ENCODE measurements around the gene KASH5.

KASH5 gene

DNA sequence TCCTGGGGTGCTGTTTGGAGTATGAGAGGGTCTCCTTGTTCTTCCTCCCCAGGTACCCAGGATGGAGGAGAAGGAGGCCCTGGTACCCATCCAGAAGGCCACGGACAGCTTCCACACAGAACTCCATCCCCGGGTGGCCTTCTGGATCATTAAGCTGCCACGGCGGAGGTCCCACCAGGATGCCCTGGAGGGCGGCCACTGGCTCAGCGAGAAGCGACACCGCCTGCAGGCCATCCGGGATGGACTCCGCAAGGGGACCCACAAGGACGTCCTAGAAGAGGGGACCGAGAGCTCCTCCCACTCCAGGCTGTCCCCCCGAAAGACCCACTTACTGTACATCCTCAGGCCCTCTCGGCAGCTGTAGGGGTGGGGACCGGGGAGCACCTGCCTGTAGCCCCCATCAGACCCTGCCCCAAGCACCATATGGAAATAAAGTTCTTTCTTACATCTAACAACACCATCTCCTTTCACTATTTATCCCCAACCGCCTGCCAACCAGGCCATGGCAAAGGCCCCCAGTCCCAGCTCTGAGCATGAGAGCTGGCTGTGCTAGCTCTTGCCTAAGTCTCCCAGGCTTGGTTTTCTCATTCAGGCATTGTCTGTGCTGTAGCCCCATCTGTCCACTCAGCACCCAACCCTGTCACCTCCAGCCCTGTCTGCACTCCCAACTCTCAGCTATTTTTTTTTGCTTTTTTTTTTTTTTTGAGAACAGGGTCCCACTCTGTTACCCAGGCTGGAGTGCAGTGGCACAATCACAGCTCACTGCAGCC, 13.2 kb upstream of the KASH5 start:
- peaks cover 5% of the 10 kb centered on the region for H3K9me3 ChIP-seq (ENCODE audit: severe bottlenecking)
- no peak for DNase-seq
- H3K27ac ChIP-seq: no peak overlapping the region
- no peaks in the 10 kb centered on the region for H3K36me3 ChIP-seq
- H3K27me3 ChIP-seq (ENCODE audit: insufficient read depth, low read depth, severe bottlenecking): no peaks in the 10 kb centered on the region
- TF ChIP-seq, protein P1, sequence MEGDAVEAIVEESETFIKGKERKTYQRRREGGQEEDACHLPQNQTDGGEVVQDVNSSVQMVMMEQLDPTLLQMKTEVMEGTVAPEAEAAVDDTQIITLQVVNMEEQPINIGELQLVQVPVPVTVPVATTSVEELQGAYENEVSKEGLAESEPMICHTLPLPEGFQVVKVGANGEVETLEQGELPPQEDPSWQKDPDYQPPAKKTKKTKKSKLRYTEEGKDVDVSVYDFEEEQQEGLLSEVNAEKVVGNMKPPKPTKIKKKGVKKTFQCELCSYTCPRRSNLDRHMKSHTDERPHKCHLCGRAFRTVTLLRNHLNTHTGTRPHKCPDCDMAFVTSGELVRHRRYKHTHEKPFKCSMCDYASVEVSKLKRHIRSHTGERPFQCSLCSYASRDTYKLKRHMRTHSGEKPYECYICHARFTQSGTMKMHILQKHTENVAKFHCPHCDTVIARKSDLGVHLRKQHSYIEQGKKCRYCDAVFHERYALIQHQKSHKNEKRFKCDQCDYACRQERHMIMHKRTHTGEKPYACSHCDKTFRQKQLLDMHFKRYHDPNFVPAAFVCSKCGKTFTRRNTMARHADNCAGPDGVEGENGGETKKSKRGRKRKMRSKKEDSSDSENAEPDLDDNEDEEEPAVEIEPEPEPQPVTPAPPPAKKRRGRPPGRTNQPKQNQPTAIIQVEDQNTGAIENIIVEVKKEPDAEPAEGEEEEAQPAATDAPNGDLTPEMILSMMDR (IDR thresholded peaks at IDR 0.05; ENCODE audit: low read depth, low read length): no peak
- no peak overlapping the region for H3K4me3 ChIP-seq (ENCODE audit: low read depth, low read length)

DNA sequence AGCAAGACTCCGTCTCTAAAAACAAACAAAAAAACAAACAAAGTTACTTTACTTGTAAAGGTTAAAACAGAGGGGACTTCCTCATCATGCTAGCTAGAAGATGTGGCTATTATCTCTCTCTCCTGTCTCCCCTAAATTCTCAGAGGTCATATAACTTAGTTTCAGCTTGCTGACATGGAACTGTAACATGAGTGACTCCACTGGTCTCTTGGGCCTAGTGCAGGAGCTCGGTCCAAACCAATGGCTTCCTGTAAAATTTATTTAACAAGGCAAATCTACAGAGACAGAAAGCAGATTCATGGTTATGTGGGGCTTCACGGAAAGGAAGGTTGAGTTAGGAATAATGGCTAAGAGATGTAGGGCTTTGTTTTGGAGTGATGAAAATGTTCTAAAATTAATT, 9.5 kb upstream of the KASH5 start:
- H3K9me3 ChIP-seq (ENCODE audit: severe bottlenecking): peaks cover 10% of the 10 kb centered on the region

DNA sequence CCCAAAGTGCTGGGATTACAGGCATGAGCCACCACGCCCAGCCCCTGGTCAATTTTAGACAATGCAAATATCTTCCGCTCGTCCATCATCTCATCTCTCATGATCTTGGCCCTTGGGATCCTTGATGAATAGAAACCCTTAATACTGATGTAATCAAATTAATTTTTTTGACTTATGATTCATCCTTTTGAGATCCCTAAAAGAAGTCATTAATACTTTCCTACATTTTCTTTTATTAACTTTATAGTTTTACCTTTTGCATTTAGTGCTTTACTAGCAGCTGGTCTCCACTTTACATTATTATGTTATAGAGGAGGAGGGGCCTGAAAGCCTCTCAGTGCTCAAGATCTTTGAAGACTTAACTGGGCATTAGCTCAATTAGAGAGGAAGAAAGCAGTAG, 7.7 kb upstream of the KASH5 start:
- Histone ChIP-seq H3K9me3 (ENCODE audit: severe bottlenecking) (peaks cover 10% of the 10 kb centered on the region), H3K4me3 (ENCODE audit: low read depth, low read length) (no peak overlapping the region), H3K36me3 (no peaks in the 10 kb centered on the region), H3K27ac (no peak overlapping the region), H3K27me3 (ENCODE audit: insufficient read depth, low read depth, severe bottlenecking) (no peaks in the 10 kb centered on the region)
- no peak for DNase-seq
- TF ChIP-seq, protein P1 (IDR thresholded peaks at IDR 0.05; ENCODE audit: low read depth, low read length): no peak

More for the DNA sequence above, 9.5 kb upstream of the KASH5 start:
- no peak overlapping the region for H3K27ac ChIP-seq
- TF ChIP-seq, protein P1 (IDR thresholded peaks at IDR 0.05; ENCODE audit: low read depth, low read length): no peak
- H3K4me3 ChIP-seq (ENCODE audit: low read depth, low read length): no peak overlapping the region
- no peak for DNase-seq
- no peaks in the 10 kb centered on the region for H3K36me3 ChIP-seq
- no peaks in the 10 kb centered on the region for H3K27me3 ChIP-seq (ENCODE audit: insufficient read depth, low read depth, severe bottlenecking)

DNA sequence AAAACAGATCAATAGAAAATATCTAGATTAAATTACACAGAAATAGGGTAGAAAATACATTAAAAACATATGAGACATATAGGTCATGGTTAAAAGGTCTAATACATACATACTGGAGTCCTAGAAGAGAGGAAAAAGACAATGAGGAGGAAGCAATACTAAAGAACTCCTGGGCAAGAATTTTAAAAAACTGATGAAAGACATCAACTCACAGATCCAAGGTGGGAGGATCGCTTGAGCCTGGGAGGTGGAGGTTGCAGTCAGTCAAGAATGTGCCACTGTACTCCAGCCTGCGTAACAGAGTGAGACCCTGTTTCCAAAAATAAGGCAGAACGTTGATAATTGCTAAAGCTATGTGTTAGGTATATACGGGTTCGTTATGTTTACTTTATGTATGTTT, 5.4 kb upstream of the KASH5 start:
- H3K27me3 ChIP-seq (ENCODE audit: insufficient read depth, low read depth, severe bottlenecking): no peaks in the 10 kb centered on the region
- DNase-seq: no peak
- H3K36me3 ChIP-seq: no peaks in the 10 kb centered on the region
- no peak overlapping the region for H3K27ac ChIP-seq
- peaks cover 10% of the 10 kb centered on the region for H3K9me3 ChIP-seq (ENCODE audit: severe bottlenecking)
- TF ChIP-seq, protein P1 (IDR thresholded peaks at IDR 0.05; ENCODE audit: low read depth, low read length): no peak
- no peak overlapping the region for H3K4me3 ChIP-seq (ENCODE audit: low read depth, low read length)

DNA sequence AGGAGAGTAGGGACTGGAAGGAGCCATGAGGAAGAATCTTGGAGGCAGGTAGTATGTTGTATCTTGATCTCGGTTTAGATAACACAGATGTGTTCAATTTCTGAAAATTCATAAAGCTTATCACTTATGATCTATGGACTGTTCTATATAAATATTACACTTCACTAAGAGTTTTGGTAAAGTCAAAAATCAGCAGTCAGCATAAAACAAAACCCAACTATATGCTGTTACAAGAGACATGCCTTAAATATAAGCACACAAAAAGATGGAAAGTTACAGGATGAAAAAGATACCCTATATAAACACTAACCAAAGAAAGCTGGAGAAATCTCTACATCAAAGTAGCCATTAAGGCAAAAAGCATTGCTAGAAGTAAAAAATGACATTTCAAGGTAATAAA, 4.5 kb upstream of the KASH5 start:
- Histone ChIP-seq H3K27me3 (ENCODE audit: insufficient read depth, low read depth, severe bottlenecking) (no peaks in the 10 kb centered on the region), H3K9me3 (ENCODE audit: severe bottlenecking) (peaks cover 10% of the 10 kb centered on the region)
- TF ChIP-seq, protein P1 (IDR thresholded peaks at IDR 0.05; ENCODE audit: low read depth, low read length): no peak

DNA sequence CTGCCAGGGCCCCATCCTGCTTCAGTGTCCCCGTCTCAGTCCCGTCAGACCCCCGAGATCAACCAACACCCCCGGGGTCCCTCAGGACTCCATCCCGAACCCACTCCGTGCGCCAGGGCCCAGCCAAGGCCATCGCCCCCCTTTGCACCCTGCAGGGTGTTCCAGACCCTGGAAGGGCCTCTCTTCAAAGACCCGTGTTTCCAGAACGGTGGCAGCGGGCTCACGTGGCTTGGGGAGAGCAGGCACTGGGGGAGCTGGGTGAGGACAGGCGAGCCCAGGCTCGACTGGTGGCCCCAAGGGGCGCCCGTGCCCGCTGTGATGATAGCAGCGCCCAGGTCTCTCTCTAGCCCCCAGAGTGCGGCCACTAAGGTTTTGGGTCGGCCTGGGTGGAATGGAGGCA, 1.4 kb downstream of the KASH5 start:
- Histone ChIP-seq H3K4me3 (ENCODE audit: low read depth, low read length) (no peak overlapping the region), H3K27me3 (ENCODE audit: insufficient read depth, low read depth, severe bottlenecking) (no peaks in the 10 kb centered on the region), H3K9me3 (ENCODE audit: severe bottlenecking) (no peaks in the 10 kb centered on the region), H3K36me3 (no peaks in the 10 kb centered on the region), H3K27ac (no peak overlapping the region)
- no peak for DNase-seq
- TF ChIP-seq, protein P1 (IDR thresholded peaks at IDR 0.05; ENCODE audit: low read depth, low read length): no peak

More for the DNA sequence above, 4.5 kb upstream of the KASH5 start:
- no peak for DNase-seq
- Histone ChIP-seq H3K36me3 (no peaks in the 10 kb centered on the region), H3K4me3 (ENCODE audit: low read depth, low read length) (no peak overlapping the region), H3K27ac (no peak overlapping the region)

All from WERI-Rb-1 (cell line).